ENCODE data around the gene RPSA. TPM values are rescaled to one million over a fixed set of nuclear protein-coding genes. Genes with fewer than 3 reads are reported as not detected.
A peak's percentile ranks its signal among the peaks of the same experiment; 100 is the strongest.

The RPSA gene
- total RNA-seq, 1 experiment from 2014 or later, result 2,077 TPM

GRCh38 chr3:39388153-39388552 is 18.4 kb upstream of the RPSA start:
- Histone ChIP-seq H3K23me2 (ENCODE audit: insufficient read length, low read depth, low read length, poor library complexity, severe bottlenecking) (peaks cover 1% of the 10 kb centered on the region), H4K8ac (replicated peaks; ENCODE audit: insufficient read length, low read depth, low read length) (no peak overlapping the region), H2AFZ (ENCODE audit: low read length) (no peak overlapping the region), H3K27me3 (ENCODE audit: insufficient read depth, low read length) (no peaks in the 10 kb centered on the region), H3K4me2 (ENCODE audit: insufficient read depth, insufficient read length, low read length) (no peak overlapping the region), H3T11ph (ENCODE audit: low read length) (no peak overlapping the region), H4K20me1 (ENCODE audit: control insufficient read depth, insufficient read depth, insufficient read length) (no peaks in the 10 kb centered on the region), H3K23ac (ENCODE audit: insufficient read length, low read depth, low read length) (no peak overlapping the region), H3K9me3 (ENCODE audit: control insufficient read depth, low read depth, low read length) (no peaks in the 10 kb centered on the region), H2BK15ac (ENCODE audit: low read depth, low read length) (no peak overlapping the region), H3K9ac (ENCODE audit: extremely low read depth, insufficient read length, low read length) (no peak overlapping the region), H3K14ac (ENCODE audit: insufficient read depth, low read length) (no peak overlapping the region), H2BK120ac (ENCODE audit: low read depth, low read length, poor library complexity, severe bottlenecking) (no peak overlapping the region), H2AK5ac (ENCODE audit: insufficient read length, low read length) (no peak overlapping the region), H4K91ac (ENCODE audit: insufficient read length, low read depth, low read length) (no peak overlapping the region), H2BK12ac (ENCODE audit: insufficient read length, low read depth, low read length) (no peak overlapping the region), H3K4me1 (ENCODE audit: insufficient read depth, low read length) (no peaks in the 10 kb centered on the region), H2BK5ac (ENCODE audit: insufficient read length, low read length) (no peak overlapping the region), H3K79me1 (ENCODE audit: insufficient read depth, low read depth, low read length, poor library complexity, severe bottlenecking) (peaks cover 11% of the 10 kb centered on the region), H3K79me2 (ENCODE audit: insufficient read depth, low read length) (peaks cover 28% of the 10 kb centered on the region; the same call in 1 of the 2 replicates), H3K27ac (ENCODE audit: insufficient read length, low read depth, low read length) (no peak overlapping the region), H3K56ac (ENCODE audit: insufficient read length, low read depth, low read length) (no peak overlapping the region), H3K4ac (ENCODE audit: low read depth, low read length) (no peak overlapping the region), H2BK20ac (ENCODE audit: low read depth, low read length, poor library complexity, severe bottlenecking) (no peak overlapping the region), H3K18ac (ENCODE audit: insufficient read length, low read depth, low read length) (no peak overlapping the region), H4K5ac (ENCODE audit: insufficient read length, low read depth, low read length) (no peak overlapping the region)
- DNase-seq, result no peak
- Mint-ChIP-seq H3K4me1 (peaks cover 10 to 26% of the 10 kb centered on the region in 2 experiments), H3K9me3 (no peaks in the 10 kb centered on the region), H3K27me3 (ENCODE audit: low read depth) (peaks cover 2% of the 10 kb centered on the region; the same call in 1 of the 2 replicates), H3K36me3 (ENCODE audit: insufficient read depth in 1 of 3, low read depth in 3 of 3) (peaks cover 20 to 52% (median 32%) of the 10 kb centered on the region in 3 experiments; a peak in 6 of 7 replicates), H3K27ac (0 out of 7 replicates have a peak overlapping the region, but pooled peaks of 1 of the 3 experiments have one; percentile 84), H3K4me3 (no peak overlapping the region)
- no CpG with 5 or more reads among the region's 2 CpGs for WGBS (ENCODE audit: extremely low coverage, insufficient read length, low lambda C conversion rate)
- no peak for TF ChIP-seq CTCF (conservative IDR thresholded peaks at IDR 0.05)
